WI38 (cell line): ENCODE measurements around the gene CUTA.

ENCODE experiments used
- H3K4me3 ChIP-seq: 2 replicates; pipeline ENCODE4 v1.5.1; 2011; ENCODE audit warnings: low read depth, mild to moderate bottlenecking, control low read depth, low read length
- CTCF ChIP-seq: IDR thresholded peaks from 2 replicates; pipeline ENCODE4 v1.5.1; 2012; ENCODE audit warnings: low read depth, mild to moderate bottlenecking, control low read depth, low read length

CUTA gene

DNA sequence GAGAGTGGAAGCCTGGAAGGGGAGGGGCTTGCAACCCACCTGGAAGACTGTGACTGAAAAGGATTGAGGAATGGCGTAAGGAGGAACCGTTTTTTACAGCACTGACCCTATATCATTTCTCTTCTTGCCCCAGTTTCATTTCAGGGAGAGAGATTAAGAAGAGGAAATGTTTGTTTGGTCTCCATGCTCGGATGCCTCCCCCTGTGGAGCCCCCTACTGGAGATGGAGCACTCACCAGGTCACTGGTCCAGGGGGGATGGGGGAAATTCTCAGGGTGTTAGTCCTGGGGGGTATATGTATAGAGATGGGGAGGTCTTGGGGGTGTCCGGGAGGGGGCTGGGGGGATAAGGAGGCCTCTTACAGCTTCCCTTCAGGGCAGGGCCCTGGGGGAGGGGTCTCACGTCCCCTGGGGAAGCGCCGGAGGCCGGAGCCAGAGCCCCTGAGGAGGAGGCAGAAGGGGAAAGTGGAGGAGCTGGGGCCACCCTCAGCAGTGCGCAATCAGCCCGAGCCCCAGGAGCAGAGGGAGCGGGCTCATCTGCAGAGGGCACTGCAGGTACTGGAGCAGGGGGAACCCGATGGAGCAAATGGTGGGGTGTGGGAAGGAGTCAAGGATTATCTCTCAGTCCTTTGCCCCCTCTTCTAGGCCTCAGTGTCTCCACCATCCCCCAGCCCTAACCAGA lies 3.2 kb downstream of the CUTA start:
- H3K4me3 ChIP-seq, result no peak overlapping the region
- peak; percentile 45; the same call in 1 of the 2 replicates for TF ChIP-seq CTCF

DNA sequence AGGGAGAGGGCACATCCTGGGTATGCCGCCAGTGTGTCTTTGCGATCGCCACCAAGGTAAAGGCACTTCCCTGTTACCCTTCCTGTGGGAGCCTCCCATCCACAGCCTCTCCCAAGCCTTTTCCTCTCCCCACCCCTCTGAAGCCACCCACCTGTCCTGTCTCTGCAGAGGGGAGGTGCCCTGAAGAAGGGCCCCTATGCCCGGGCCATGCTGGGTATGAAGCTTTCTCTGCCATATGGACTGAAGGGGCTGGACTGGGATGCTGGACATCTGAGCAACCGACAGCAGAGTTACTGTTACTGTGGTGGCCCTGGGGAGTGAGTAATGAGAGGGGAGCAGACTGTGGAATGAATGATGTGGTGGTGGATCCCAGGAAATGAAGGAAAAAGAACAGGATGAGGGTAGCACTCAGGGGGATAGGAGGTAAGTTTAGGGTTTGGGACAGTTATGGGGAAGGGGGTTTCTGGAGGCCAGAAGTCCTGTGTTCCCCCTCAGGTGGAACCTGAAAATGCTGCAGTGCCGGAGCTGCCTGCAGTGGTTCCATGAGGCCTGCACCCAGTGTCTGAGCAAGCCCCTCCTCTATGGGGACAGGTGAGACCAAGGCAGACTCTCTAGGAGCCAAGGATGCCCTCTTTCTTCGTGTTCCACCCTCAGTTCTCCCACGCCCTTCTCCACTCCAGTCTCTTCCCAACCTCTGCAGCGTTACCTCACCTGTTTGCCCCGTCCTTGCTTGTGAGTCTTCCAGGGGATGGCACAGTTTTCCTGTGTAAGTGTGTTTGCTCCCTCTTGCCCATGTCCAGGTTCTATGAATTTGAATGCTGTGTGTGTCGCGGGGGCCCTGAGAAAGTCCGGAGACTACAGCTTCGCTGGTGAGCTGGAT lies 4.4 kb downstream of the CUTA start:
- TF ChIP-seq CTCF, result no peak
- no peak overlapping the region for H3K4me3 ChIP-seq

DNA sequence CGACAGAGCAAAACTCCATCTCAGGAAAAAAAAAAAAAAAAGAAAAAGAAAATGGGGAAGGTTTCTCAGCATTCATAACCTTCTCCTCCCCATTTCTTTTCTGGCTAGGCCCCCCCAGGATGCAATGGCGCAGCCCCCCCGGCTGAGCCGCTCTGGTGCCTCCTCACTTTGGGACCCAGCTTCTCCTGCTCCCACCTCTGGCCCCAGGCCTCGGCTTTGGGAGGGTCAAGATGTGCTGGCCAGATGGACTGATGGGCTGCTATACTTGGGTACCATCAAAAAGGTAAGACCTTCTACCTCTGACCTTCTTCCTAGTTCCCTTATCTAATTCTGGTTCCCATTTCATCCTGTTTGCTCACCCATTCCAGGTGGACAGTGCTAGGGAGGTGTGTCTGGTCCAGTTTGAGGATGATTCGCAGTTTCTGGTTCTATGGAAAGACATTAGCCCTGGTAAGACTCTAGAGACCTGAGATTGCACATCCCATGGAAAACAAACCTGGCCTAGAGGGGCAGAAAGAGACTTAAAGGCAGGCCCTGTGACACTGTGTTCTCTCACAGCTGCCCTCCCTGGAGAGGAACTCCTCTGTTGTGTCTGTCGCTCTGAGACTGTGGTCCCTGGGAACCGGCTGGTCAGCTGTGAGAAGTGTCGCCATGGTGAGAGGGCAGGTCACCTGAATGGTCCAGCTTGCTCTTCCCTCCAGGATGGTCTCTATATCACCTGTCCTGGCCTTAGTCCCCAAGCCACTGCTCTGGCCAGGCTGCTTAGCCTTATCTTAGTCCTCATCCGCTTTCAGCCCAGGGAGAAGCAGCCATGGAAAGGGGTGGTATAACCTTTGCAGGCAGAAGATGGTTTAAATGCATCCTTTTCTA lies 5.5 kb downstream of the CUTA start:
- peak overlapping the region; percentile 83 for H3K4me3 ChIP-seq
- TF ChIP-seq CTCF, result no peak

GRCh38 chr6:33411632-33412005 lies 6.3 kb downstream of the CUTA start:
- no peak for TF ChIP-seq CTCF

DNA sequence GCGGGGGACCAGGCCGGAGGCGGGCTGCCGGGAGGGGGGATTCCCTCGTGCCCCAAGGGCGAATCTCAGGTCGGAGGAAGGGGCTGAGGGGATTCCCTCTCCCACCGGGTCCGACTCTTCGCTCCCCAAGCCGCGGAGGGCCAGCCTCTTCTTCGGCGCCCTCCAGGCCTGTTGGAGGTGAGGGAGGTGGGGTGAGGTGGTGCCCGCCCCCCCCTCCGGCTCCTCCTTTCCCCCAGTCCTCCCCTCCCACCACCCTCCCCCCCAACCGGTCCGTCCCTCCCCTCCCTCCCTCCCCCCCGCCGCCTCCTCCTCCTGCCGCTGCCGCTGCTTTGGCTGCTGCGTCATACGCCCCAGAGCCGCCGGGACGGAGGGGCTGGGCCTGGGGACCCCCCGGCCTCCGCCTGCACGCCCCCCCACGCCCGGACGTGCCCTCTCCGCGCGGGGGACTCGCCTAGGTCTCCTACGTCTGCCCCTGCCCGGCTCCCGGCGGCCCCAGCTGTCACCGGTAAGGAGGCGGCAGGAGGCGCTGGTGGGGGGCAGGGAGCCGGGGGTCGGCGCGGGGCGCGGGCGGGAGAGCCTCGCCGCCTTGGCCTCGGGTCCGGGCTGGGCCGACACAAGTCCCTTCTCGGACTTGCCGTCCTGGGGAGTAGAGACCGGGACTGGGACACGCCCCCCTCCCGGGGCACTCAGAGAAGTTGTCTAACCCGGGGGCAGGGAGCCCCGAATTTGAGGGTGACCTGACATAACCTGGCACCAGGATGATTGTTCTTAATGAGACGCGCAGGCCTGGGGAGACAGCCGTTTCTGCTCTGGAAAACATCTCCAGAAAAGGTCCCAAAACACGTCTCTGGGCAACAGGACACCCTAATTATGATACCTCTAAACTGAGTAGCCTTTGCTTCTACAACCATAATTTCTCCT lies 6.9 kb downstream of the CUTA start, which contains the start of gene PHF1:
PHF1 (plus strand) TSS at position 304 of the 921 bp plus-strand sequence. CDS start 1,250 bp downstream, outside the sequence.
- TF ChIP-seq CTCF, result no peak

More at GRCh38 chr6:33411632-33412005, 6.3 kb downstream of the CUTA start:
- peak overlapping the region; percentile 83 for H3K4me3 ChIP-seq

DNA sequence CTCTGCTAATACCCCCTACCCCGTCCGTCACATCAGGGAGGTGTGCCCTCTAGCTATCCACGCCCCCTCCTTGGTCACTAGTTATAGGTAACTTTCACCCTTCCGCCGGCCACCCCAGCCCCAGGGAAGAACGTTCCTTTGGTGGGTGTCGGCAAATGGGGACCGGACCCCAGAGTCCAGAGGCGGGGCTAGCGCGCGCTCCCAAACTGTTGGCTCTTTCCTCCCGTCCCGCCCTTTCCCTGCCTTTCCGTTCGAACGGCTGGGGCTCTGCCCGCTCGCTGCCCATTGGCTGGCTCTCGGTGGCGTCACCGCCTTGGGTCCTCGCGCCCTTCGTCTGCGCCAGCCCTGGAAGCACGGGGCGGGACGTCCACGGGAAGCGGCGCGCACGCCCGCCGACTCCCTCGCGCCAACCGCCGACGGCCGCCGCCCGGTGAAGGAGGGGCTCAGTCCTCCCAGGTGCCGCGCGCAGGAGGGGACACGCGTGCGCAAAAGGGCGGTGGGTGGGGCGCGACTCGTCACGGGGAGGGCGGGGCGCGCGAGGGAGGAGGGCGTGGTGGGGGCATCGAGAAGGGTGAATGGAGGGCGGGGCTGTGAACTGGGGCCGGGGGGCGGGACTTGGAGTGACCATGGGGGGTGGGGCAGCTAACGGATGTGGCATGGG lies 7.7 kb downstream of the CUTA start:
- H3K4me3 ChIP-seq, result peak overlapping the region; percentile 83
- no peak for TF ChIP-seq CTCF

More for the DNA sequence above, 6.9 kb downstream of the CUTA start, which contains the start of gene PHF1:
- peak within 1 kb of the TSS; percentile 83 for H3K4me3 ChIP-seq
